Aorta (tissue), 5 donors: Measurements from ENCODE around the gene ZFYVE19. TPM values are rescaled to one million over a fixed set of nuclear protein-coding genes. Genes with fewer than 3 reads are reported as not detected.

Experiments
- ATAC-seq: fragments of 200-7000 bp; cut with Tn5 transposase; one replicate; pipeline ENCODE4 v1.9.1; 2022; ENCODE audit warnings: moderate library complexity; ENCODE audit not compliant: low FRiP score
- DNase-seq, 2 donors: peaks; one replicate each; pipeline ENCODE4 v3.0.0-alpha.2; 2020
- H3K27ac ChIP-seq, 2 donors: one replicate each; pipeline ENCODE4 v1.5.1; 2013; ENCODE audit warnings: low read length in 2 of 2, mild to moderate bottlenecking in 2 of 2, moderate library complexity in 2 of 2, control low read depth in 1 of 2, inconsistent platforms in 1 of 2, low read depth in 1 of 2
- H3K27me3 ChIP-seq, 2 donors: one replicate each; pipeline ENCODE4 v1.6.1; 2013; ENCODE audit warnings: control low read depth in 1 of 2, low read length in 1 of 2, mild to moderate bottlenecking in 1 of 2, moderate library complexity in 1 of 2; ENCODE audit not compliant: insufficient read depth in 2 of 2, control insufficient read depth in 1 of 2
- H3K36me3 ChIP-seq, 2 donors: one replicate each; pipeline ENCODE4 v1.6.1; 2013; ENCODE audit warnings: control low read depth in 1 of 2, low read length in 1 of 2, mild to moderate bottlenecking in 1 of 2; ENCODE audit not compliant: insufficient read depth in 2 of 2, control insufficient read depth in 1 of 2
- H3K4me1 ChIP-seq, 2 donors: one replicate each; pipeline ENCODE4 v1.6.1; 2013; ENCODE audit warnings: low read length in 2 of 2, control low read depth in 1 of 2, mild to moderate bottlenecking in 1 of 2, moderate library complexity in 1 of 2; ENCODE audit not compliant: insufficient read depth in 2 of 2, control insufficient read depth in 1 of 2
- H3K4me3 ChIP-seq, 2 donors: one replicate each; pipeline ENCODE4 v1.5.1; 2013; ENCODE audit warnings: low read length in 2 of 2, control low read depth in 1 of 2, mild to moderate bottlenecking in 1 of 2
- H3K9me3 ChIP-seq: one replicate; pipeline ENCODE4 v1.6.1; 2013; ENCODE audit warnings: mild to moderate bottlenecking, low read length; ENCODE audit not compliant: control insufficient read depth
- WGBS, 2 donors: extraction: QIAGEN DNeasy Blood & Tissue Kit; methylation state at CpG; one replicate each; pipeline ENCODE4 v1.1.7; 2013; 5-methylcytosine and 5-hydroxymethylcytosine counted together
- intact Hi-C, 2 donors: fragments of 100-400 bp; cut with DNase I; formaldehyde crosslinking; loops; one replicate each; pipeline versions ENCODE4 v1.14.2 to v1.15.0; 2022
- polyA plus RNA-seq, 2 donors: library from polyadenylated mRNA; stranded (reverse); fragments of 200-250 nt; gene quantifications; one replicate each; pipeline ENCODE4 v1.2.3, GENCODE V29; 2013
- total RNA-seq, 2 donors: library from RNA; stranded (reverse); fragmentation: NEBNext Ultra II Directional; extraction: Animal tissue kit (Norgen Biotek cat#: 25700); gene quantifications; one replicate each; pipeline ENCODE4 v1.2.1, GENCODE V29; 2021
- donor health status: healthy with polysubstance abuse.
- donor health status: Bipolar disorder and iron deficiency.
- donor health status: DM: no; HTN: no; CAD: no.
- donor health status: DM: no; HTN: no; CAD: no.
- donor health status: DM: yes; HTN: yes; CAD: no.

ZFYVE19 gene
- total and polyA plus RNA-seq, 4 donors, result 9.3 to 48.0 (median 16.0) TPM

DNA sequence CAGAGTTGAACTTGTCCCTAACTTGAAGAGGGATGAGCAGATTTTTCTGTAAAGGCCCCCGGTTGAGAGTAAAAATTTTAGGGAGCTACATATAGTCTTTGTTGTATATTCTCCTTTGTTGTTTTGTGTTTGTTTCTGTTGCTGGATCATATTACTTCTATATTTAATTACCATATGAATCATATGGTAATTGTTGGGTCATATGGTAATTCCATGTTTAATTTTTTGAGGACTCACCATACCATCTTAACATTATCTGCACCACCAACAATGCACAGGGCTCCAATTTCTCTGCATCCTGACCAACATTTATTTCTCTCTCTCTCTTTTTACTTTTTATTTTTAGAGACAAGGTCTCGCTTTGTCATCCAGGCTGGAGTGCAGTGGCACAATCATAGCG, 7.4 kb upstream of the ZFYVE19 start:
- Histone ChIP-seq H3K36me3 (no peaks in the 10 kb centered on the region), H3K9me3 (no peaks in the 10 kb centered on the region), H3K4me3 (no peak overlapping the region), H3K27me3 (no peaks in the 10 kb centered on the region), H3K27ac (no peak overlapping the region), H3K4me1 (no peaks in the 10 kb centered on the region)
- DNase-seq (no peak), ATAC-seq (no peak)
- WGBS, 2 donors, result 92 to 96% methylated on average over 3 of the region's 3 CpGs
- intact Hi-C loops, result no loop called here

DNA sequence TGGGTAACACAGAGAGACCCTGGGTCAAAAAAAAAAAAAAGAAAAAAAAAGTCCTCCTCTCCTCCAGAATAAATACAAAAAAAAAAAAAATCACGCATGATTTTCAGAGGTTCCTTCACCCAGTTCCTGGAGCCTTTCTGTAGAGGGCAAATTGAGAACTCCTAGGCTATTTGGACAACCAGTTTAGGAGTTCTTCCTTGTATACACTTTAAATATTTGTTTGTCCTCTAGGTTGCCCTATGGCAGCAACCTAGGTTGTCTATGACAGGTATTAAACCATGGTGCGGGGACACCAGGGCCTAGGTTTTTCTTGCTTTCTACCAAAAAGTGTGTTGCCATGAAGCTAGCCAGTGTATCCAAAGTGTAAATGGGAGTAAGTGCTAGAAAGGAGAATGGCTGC, 3.8 kb upstream of the ZFYVE19 start:
- no peaks in the 10 kb centered on the region for H3K4me1 ChIP-seq
- DNase-seq (no peak), ATAC-seq (no peak)
- no peaks in the 10 kb centered on the region for H3K36me3 ChIP-seq
- WGBS, 2 donors, result 74 to 77% methylated on average over 2 of the region's 2 CpGs
- no peaks in the 10 kb centered on the region for H3K27me3 ChIP-seq
- intact Hi-C loops, result no loop called here
- no peak overlapping the region for H3K4me3 ChIP-seq
- H3K27ac ChIP-seq, result no peak overlapping the region
- no peaks in the 10 kb centered on the region for H3K9me3 ChIP-seq

DNA sequence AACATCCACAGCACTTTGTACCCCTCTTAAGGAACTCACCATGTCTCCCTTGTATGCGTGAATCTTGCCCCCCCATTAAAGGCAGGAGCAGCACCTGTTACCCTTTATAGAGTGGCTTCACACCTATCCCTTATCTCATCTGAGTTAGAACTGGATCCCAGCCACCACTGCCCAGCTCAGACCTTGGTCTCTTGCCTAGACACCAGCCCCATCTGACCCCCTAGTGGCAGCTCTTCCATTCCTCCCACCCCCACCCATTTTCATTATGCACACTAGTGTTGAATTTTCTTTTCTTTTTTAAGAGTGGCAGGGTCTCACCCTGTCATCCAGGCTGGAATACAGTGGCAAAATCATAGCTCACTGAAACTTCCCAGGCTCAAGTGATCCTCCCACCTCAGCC, 3.2 kb upstream of the ZFYVE19 start:
- 91 to 96% methylated on average over 1 of the region's 1 CpG for WGBS, 2 donors
- Histone ChIP-seq H3K27me3 (no peaks in the 10 kb centered on the region), H3K36me3 (no peaks in the 10 kb centered on the region), H3K4me1 (no peaks in the 10 kb centered on the region), H3K9me3 (no peaks in the 10 kb centered on the region), H3K4me3 (no peak overlapping the region), H3K27ac (no peak overlapping the region)
- intact Hi-C loops, result no loop called here
- peak in 1 of 2 donors; percentile 11 for DNase-seq
- ATAC-seq, result no peak

DNA sequence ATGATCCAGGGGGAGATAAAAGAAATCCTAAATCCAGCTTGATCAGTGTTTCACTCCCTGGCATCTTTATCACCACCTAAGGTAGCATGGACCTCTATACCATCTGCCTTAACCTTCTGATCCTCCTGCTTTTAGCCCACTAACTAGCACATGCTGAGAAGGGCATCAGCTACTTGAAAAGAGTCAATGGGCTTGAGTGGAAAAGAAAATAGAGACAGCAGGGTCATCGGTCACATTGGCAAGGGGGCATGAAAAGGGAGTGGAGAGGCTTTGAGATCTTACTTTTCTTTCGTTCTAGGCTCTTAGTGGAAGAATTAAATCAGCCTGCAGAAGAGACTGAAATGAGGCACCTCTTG, 239 bp upstream of the ZFYVE19 start:
- intact Hi-C loops, result loop anchor here (5.0 kb wide), 1 partner anchor 44 kb away; the partner anchor contains the start of gene GCHFR (in 2 of the 2)
- H3K27ac ChIP-seq, result peak overlapping the region in 1 of 2 donors; percentile 84
- 0 to 1% methylated on average over 2 of the region's 2 CpGs for WGBS, 2 donors
- peak overlapping the region; percentile 87 to 99 for H3K4me3 ChIP-seq
- no peaks in the 10 kb centered on the region for H3K9me3 ChIP-seq
- no peaks in the 10 kb centered on the region for H3K4me1 ChIP-seq
- DNase-seq (no peak), ATAC-seq (no peak)
- no peaks in the 10 kb centered on the region for H3K27me3 ChIP-seq
- H3K36me3 ChIP-seq, result no peaks in the 10 kb centered on the region

DNA sequence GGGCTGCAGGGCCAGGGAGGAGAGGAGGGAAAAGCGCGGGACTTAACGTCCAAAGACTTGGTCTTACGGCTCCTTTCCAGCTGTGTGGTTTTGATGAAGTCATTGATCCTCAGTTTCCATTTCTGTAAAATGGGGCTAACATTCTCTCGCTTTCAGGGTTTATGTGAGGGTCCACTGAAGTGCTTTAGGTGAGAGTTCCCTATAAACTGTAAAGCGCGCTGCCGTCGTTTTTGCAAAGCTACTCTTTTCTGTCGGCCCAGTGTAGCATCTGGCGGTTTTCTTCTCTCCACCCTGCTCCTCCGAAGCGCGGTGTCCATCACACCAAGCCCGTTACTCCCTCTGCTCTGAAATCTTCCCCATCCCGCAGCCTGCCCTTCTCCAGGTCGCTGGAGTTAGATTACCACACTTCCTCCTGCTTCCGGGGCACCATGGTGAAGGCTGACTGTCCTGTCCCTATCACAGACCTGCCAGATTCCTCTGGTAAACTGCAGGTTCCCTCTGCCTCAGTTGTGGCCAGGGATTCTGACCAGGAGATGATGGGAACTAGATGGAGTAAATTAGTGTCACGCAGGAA, 1.1 kb downstream of the ZFYVE19 start:
- Histone ChIP-seq H3K4me1 (no peaks in the 10 kb centered on the region), H3K9me3 (no peaks in the 10 kb centered on the region), H3K27me3 (no peaks in the 10 kb centered on the region), H3K27ac (no peak overlapping the region), H3K4me3 (peak overlapping the region; percentile 46 to 53), H3K36me3 (no peaks in the 10 kb centered on the region)
- ATAC-seq, result no peak
- intact Hi-C loops, result loop anchor here (5.0 kb wide), 1 partner anchor 46 kb away; the partner anchor contains the start of gene GCHFR (in 2 of the 2)
- peak in 1 of 2 donors; percentile 39 for DNase-seq
- 30 to 60% methylated on average over 19 of the region's 19 CpGs for WGBS, 2 donors

DNA sequence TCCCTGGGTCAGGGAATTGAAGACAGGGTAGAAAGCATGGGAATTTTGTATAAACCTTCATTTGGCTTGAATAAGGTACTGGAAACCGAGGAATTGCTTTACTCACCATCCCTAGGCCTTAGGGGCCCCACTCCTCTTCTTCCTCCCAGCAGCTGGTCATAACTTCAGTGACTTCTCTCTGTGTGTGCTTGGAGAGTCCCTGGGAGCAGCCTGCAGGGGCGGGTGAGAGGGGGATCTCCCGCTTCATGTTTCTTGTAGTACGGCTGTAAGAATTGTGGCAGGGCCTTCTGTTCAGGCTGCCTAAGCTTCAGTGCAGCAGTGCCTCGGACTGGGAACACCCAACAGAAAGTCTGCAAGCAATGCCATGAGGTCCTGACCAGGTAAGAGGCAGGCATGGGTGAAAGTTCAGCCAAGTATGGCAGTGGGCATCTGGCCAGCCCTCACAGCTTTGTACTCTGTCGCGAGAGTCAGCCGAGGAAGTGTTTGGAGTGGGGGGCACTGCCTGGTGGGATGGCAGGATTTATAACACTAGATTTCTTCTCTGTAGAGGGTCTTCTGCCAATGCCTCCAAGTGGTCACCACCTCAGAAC, 2.1 kb downstream of the ZFYVE19 start:
- H3K36me3 ChIP-seq, result no peaks in the 10 kb centered on the region
- 69 to 76% methylated on average over 8 of the region's 8 CpGs for WGBS, 2 donors
- intact Hi-C loops, result loop anchor here (5.0 kb wide), 1 partner anchor 47 kb away; the partner anchor contains the start of gene GCHFR (in 2 of the 2)
- ATAC-seq (no peak), DNase-seq (peak in 1 of 2 donors; percentile 59)
- H3K27ac ChIP-seq, result no peak overlapping the region
- H3K4me1 ChIP-seq, result no peaks in the 10 kb centered on the region
- H3K9me3 ChIP-seq, result no peaks in the 10 kb centered on the region
- no peak overlapping the region for H3K4me3 ChIP-seq
- no peaks in the 10 kb centered on the region for H3K27me3 ChIP-seq

DNA sequence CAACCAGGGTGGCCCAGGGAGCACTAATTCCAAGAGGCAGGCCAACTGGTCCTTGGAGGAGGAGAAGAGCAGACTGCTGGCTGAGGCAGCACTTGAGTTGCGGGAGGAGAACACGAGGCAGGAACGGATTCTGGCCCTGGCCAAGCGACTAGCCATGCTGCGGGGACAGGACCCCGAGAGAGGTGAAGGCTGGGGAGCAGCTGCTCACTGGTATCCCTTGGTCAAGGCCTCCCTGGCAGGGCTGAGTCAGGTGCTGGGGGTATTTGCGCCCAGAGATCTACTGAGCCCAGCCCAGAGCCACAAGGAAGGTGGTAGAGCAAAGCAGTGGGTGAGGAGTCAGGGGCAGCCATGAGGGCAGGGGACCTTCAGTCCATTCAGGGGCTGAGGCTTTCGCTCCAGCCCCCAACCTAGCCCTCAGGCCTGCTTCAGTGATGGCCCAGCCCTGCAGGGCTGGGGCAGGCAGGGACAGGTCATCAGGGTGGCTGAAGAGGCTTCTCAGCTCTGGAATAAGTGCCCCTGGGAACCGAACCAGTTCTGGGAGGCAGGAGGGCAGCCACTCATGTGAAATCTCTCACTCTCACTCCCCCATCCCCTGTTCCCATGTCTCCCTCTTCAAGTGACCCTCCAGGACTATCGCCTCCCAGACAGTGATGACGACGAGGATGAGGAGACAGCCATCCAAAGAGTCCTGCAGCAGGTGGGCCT, 6.0 kb downstream of the ZFYVE19 start:
- DNase-seq (peak in 1 of 2 donors; percentile 56), ATAC-seq (no peak)
- Histone ChIP-seq H3K9me3 (no peaks in the 10 kb centered on the region), H3K36me3 (no peaks in the 10 kb centered on the region), H3K4me3 (no peak overlapping the region), H3K27ac (no peak overlapping the region), H3K27me3 (no peaks in the 10 kb centered on the region), H3K4me1 (no peaks in the 10 kb centered on the region)
- intact Hi-C loops, result no loop called here
- WGBS, 2 donors, result 95% methylated on average over 11 to 12 of the region's 12 CpGs

DNA sequence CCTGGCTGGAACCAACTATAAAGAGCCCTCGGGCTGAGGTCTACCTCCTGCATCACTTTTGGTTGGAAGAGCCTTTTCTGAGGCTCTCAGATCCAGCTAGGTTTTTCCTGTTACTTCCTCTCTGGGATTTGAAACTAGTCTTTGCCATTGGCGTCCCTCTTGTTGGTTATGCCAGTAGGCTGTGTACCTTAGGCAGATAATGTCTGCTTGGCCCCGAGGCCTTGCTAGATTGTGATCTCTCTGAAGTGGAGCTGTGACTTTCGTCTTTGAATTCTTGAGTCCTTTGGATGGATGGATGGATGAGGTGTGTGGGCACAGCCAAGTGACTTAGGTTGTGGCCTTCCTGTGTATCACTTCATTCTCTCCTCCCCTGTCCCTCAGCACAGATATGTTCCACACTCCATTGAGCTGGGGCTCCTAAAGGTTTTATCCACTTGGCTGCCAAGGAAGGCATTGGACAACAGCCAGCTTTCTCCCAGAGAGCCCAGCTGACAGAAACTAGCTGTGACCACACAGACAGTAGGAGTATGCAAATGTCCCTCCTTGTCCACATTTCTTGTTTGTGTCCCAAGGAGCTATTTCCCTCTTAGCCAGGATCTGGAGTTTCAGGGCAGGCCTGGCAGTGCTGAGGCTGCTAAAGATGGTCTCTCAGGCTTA, 8.3 kb downstream of the ZFYVE19 start:
- peak in 1 of 2 donors; percentile 48 for DNase-seq
- intact Hi-C loops, result no loop called here
- no peaks in the 10 kb centered on the region for H3K36me3 ChIP-seq

More for the DNA sequence above, 8.3 kb downstream of the ZFYVE19 start:
- no peaks in the 10 kb centered on the region for H3K4me1 ChIP-seq
- H3K9me3 ChIP-seq, result no peaks in the 10 kb centered on the region
- H3K4me3 ChIP-seq, result no peak overlapping the region
- no peaks in the 10 kb centered on the region for H3K27me3 ChIP-seq
- no peak overlapping the region for H3K27ac ChIP-seq
- ATAC-seq, result no peak
- 78 to 86% methylated on average over 4 of the region's 4 CpGs for WGBS, 2 donors
